MCF 10A (cell line): ENCODE measurements around the gene TERT. TPM values are rescaled to one million over a fixed set of nuclear protein-coding genes. Genes with fewer than 3 reads are reported as not detected.

Experiments
- BruUV-seq: library from RNA; stranded (reverse); fragments of 400-500 nt; replicated peaks from 2 replicates; lab custom pipeline; 2021; lab: Mats Ljungman, UMichigan
- CTCF ChIA-PET: fragments of 300-600 bp; sonication (Branson Sonifier 250); formaldehyde crosslinking; extraction: SDS; loops from one replicate; lab custom pipeline; 2021; ENCODE audit warnings: antibody characterized with exemption, inconsistent platforms; lab: Yijun Ruan, JAX
- POLR2A ChIA-PET: fragments of 300-600, 350-650 bp; sonication (Branson Sonifier 250); formaldehyde crosslinking; extraction: SDS; loops from one replicate; lab custom pipeline; 2020; ENCODE audit warnings: antibody characterized with exemption, inconsistent platforms; lab: Yijun Ruan, JAX
- DNase-seq: peaks from one replicate; pipeline ENCODE4 v3.0.0-alpha.2; 2018; ENCODE audit not compliant: unreplicated experiment
- H3K27ac Mint-ChIP-seq: one replicate; pipeline ENCODE4 v1.8.0; 2022; ENCODE audit warnings: mild to moderate bottlenecking, low read depth, mixed read lengths; ENCODE audit not compliant: unreplicated experiment
- H3K27me3 Mint-ChIP-seq: one replicate; pipeline ENCODE4 v1.8.0; 2022; ENCODE audit warnings: mixed read lengths; ENCODE audit not compliant: insufficient read depth, unreplicated experiment
- H3K36me3 Mint-ChIP-seq: one replicate; pipeline ENCODE4 v1.8.0; 2022; ENCODE audit warnings: mild to moderate bottlenecking, moderate library complexity, mixed read lengths; ENCODE audit not compliant: insufficient read depth, unreplicated experiment
- H3K4me1 Mint-ChIP-seq: one replicate; pipeline ENCODE4 v1.8.0; 2022; ENCODE audit warnings: mixed read lengths; ENCODE audit not compliant: insufficient read depth, unreplicated experiment
- H3K4me3 Mint-ChIP-seq: one replicate; pipeline ENCODE4 v1.8.0; 2022; ENCODE audit warnings: mild to moderate bottlenecking, moderate library complexity, mixed read lengths; ENCODE audit not compliant: unreplicated experiment
- H3K9me3 Mint-ChIP-seq: one replicate; pipeline ENCODE4 v1.8.0; 2022; ENCODE audit warnings: mixed read lengths; ENCODE audit not compliant: unreplicated experiment
- CTCF ChIP-seq: fragments of 200-600 bp; IDR thresholded peaks from one replicate; pipeline ENCODE4 v1.8.0; 2022; ENCODE audit warnings: antibody characterized with exemption, mild to moderate bottlenecking; ENCODE audit not compliant: unreplicated experiment
- intact Hi-C: fragments of 100-400 bp; cut with micrococcal nuclease; formaldehyde crosslinking; loops from 2 replicates; pipeline ENCODE4 v1.14.1; 2022
- total RNA-seq: library from RNA; stranded (reverse); gene quantifications from 2 replicates; pipeline ENCODE4 v1.2.3, GENCODE V29; 2022

Gene TERT
- total RNA-seq, 1 experiment from 2014 or later, result 0.16 TPM

DNA sequence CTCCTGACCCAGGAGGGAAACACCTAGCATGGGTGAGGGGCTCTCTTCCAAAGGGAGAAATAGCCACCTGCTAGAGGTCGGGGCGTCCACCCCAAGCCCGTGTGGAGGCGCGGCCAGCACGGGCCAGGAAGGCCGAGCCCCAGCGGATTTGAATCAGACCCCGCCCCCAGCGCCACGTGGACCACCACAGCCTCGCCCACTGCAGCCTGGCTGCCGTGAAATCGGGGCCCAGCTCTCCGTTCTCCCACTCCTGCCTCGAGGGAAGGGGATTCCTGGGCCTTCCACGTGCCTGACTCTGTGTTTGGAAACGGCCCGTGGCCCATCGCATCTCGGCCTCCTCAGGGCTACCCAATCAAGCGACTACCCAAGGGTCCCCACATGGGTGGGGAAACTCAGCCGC lies 38.1 kb downstream of the TERT start:
- CTCF ChIA-PET, result no interaction called here
- no TSS peak for BruUV-seq
- Mint-ChIP-seq H3K9me3 (peaks cover 7% of the 10 kb centered on the region), H3K4me3 (no peak overlapping the region), H3K36me3 (no peaks in the 10 kb centered on the region), H3K27ac (no peak overlapping the region), H3K4me1 (no peaks in the 10 kb centered on the region), H3K27me3 (peaks cover 4% of the 10 kb centered on the region)
- intact Hi-C loops, result no loop called here
- no peak for DNase-seq
- POLR2A ChIA-PET, result no interaction called here
- TF ChIP-seq CTCF, result no peak

GRCh38 chr5:1255081-1255561 lies 39.7 kb downstream of the TERT start:
- POLR2A ChIA-PET, result no interaction called here
- intact Hi-C loops, result no loop called here
- TF ChIP-seq CTCF, result no peak
- CTCF ChIA-PET, result no interaction called here
- Mint-ChIP-seq H3K4me1 (no peaks in the 10 kb centered on the region), H3K27me3 (no peaks in the 10 kb centered on the region), H3K4me3 (no peak overlapping the region), H3K9me3 (peaks cover 7% of the 10 kb centered on the region), H3K36me3 (no peaks in the 10 kb centered on the region), H3K27ac (no peak overlapping the region)
- DNase-seq, result no peak
- BruUV-seq, result no TSS peak

- no peak overlapping the region for H3K4me3 Mint-ChIP-seq
- POLR2A ChIA-PET, result no interaction called here
- BruUV-seq, result no TSS peak
- H3K9me3 Mint-ChIP-seq, result peaks cover 7% of the 10 kb centered on the region
- CTCF ChIA-PET, result no interaction called here
- DNase-seq, result no peak
- intact Hi-C loops, result no loop called here
- no peaks in the 10 kb centered on the region for H3K27me3 Mint-ChIP-seq
- TF ChIP-seq CTCF, result no peak
- H3K36me3 Mint-ChIP-seq, result no peaks in the 10 kb centered on the region
- no peaks in the 10 kb centered on the region for H3K4me1 Mint-ChIP-seq
- H3K27ac Mint-ChIP-seq, result no peak overlapping the region
Measured at GRCh38 chr5:1254196-1254595, 40.7 kb downstream of the TERT start.

GRCh38 chr5:1253456-1254105 lies 41.3 kb downstream of the TERT start:
- ChIA-PET CTCF (interaction anchor here (0.6 kb wide), 1 partner anchor 281 kb away, joined by 3 read pairs; no protein-coding TSS in a partner anchor), POLR2A (no interaction called here)
- no peak for DNase-seq
- H3K9me3 Mint-ChIP-seq, result peaks cover 1% of the 10 kb centered on the region
- no peaks in the 10 kb centered on the region for H3K4me1 Mint-ChIP-seq
- H3K4me3 Mint-ChIP-seq, result no peak overlapping the region
- H3K27ac Mint-ChIP-seq, result no peak overlapping the region
- H3K27me3 Mint-ChIP-seq, result no peaks in the 10 kb centered on the region
- intact Hi-C loops, result no loop called here
- no TSS peak for BruUV-seq
- no peak for TF ChIP-seq CTCF
- H3K36me3 Mint-ChIP-seq, result no peaks in the 10 kb centered on the region
